Activated T-cell treated with anti-CD3 and anti-CD28 coated beads, Interleukin-2, amount 50 U/mL, for 72 hours (primary cell): ENCODE data around the gene SSBP3. TPM values are rescaled to one million over a fixed set of nuclear protein-coding genes. Genes with fewer than 3 reads are reported as not detected.
A peak's percentile ranks its signal among the peaks of the same experiment; 100 is the strongest.

ENCODE experiments used
- ATAC-seq, 2 donors: fragments of 150-1000 bp; cut with Tn5 transposase; replicated peaks in 1 of 2; 2 replicates each; pipeline ENCODE4 v1.10.0; 2021; ENCODE audit warnings: moderate library complexity in 2 of 2, mild to moderate bottlenecking in 1 of 2
- DNase-seq, 2 donors: peaks; one replicate each; pipeline ENCODE4 v3.0.0; 2021 to 2022; ENCODE audit warnings: mixed read lengths in 1 of 2
- H3K27ac Mint-ChIP-seq: one replicate; pipeline ENCODE4 v1.8.0; 2022; ENCODE audit warnings: mild to moderate bottlenecking, moderate library complexity, mixed read lengths
- H3K27me3 Mint-ChIP-seq: one replicate; pipeline ENCODE4 v1.8.0; 2022; ENCODE audit warnings: low read depth, mixed read lengths
- H3K36me3 Mint-ChIP-seq, 2 donors: one replicate each; pipeline ENCODE4 v1.8.0; 2022; ENCODE audit warnings: mixed read lengths in 2 of 2, mild to moderate bottlenecking in 1 of 2; ENCODE audit not compliant: insufficient read depth in 2 of 2
- H3K4me1 Mint-ChIP-seq: one replicate; pipeline ENCODE4 v1.8.0; 2022; ENCODE audit warnings: low read depth, mixed read lengths
- H3K4me3 Mint-ChIP-seq, 2 donors: one replicate each; pipeline ENCODE4 v1.8.0; 2022; ENCODE audit warnings: mild to moderate bottlenecking in 2 of 2, mixed read lengths in 2 of 2, moderate library complexity in 2 of 2
- H3K9me3 Mint-ChIP-seq, 2 donors: one replicate each; pipeline ENCODE4 v1.8.0; 2022; ENCODE audit warnings: mixed read lengths in 2 of 2
- total RNA-seq, 2 donors: library from RNA; stranded (reverse); gene quantifications; one replicate each; pipeline ENCODE4 v1.2.3, GENCODE V29; 2022

The SSBP3 gene
- total RNA-seq, 2 donors from 2014 or later = 70.1 to 84.9 TPM

DNA sequence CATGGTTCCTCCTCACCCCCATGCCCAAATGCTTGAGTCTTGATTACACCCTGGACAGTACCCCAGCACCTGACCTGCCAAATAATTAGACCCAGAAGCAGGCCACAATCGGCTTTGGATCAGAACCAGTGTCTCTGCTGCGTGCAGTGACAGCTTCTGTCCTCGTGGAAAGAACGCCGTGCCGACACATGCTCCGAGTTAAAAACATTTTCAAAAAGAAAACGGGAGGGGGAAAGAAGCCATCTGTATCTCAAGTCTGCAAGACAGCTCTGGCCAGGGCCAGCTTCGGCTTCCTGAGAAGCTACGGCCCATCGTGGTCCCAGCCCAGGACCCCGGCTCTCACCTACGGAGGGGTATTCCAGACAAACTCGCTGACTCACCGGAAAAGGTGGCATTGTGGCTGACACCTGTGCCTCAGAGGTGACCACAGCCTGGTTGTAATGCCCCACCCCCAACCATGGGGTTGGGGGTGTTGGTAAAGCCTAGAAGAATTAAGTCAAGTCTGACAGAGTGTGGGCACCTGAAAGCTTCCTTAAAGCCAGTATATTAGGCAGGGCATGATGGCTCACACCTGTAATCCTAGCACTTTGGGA, 25.8 kb downstream of the SSBP3 start:
- H3K4me1 Mint-ChIP-seq = peaks cover 58% of the 10 kb centered on the region
- ATAC-seq (peak; percentile 28), DNase-seq (peak; percentile 41 to 42)
- no peaks in the 10 kb centered on the region for H3K27me3 Mint-ChIP-seq
- H3K4me3 Mint-ChIP-seq = peak overlapping the region; percentile 19 to 29
- peaks cover 3 to 5% of the 10 kb centered on the region in 2 donors for H3K36me3 Mint-ChIP-seq
- no peaks in the 10 kb centered on the region for H3K9me3 Mint-ChIP-seq
- peak overlapping the region; percentile 33 for H3K27ac Mint-ChIP-seq

DNA sequence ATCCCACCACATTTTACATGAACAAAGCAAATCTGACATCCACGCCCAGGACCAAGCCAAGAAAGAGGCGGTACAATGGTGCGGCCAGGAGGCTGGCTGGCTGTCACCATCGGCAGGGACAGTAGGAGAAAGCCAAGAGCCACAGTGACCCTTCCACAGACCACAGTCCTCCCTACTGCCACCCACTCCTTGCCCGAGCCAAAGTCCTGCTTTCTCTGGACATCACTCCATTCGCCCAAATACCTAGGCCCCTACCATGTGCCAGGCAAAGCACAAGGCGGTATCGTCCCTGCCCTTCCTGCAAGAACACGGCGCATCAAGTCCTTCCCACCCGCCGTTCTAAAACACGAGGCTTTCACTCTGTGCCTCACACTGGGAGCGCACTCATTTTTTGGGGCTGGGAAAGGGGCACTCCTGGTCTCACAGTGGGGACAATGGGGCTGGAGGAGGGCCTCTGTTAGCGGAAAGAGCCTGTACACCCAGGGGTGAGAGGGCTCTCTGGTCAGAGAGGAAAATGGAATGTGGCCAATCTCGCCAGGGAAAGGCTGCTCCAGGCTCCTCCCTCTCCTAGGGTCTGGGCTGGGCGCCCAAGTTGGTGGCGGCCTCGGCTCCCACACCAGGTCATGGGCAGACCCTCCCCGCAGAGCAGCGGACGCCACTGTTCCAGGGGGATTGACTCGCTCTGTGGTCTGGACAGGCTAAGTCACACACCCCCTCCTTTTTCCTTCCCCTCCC, 26.5 kb downstream of the SSBP3 start:
- Mint-ChIP-seq H3K27me3 (no peaks in the 10 kb centered on the region), H3K4me3 (no peak overlapping the region), H3K27ac (no peak overlapping the region), H3K36me3 (peaks cover 3 to 4% of the 10 kb centered on the region in 2 donors), H3K9me3 (no peaks in the 10 kb centered on the region), H3K4me1 (peaks cover 65% of the 10 kb centered on the region)
- ATAC-seq (no peak), DNase-seq (no peak)

DNA sequence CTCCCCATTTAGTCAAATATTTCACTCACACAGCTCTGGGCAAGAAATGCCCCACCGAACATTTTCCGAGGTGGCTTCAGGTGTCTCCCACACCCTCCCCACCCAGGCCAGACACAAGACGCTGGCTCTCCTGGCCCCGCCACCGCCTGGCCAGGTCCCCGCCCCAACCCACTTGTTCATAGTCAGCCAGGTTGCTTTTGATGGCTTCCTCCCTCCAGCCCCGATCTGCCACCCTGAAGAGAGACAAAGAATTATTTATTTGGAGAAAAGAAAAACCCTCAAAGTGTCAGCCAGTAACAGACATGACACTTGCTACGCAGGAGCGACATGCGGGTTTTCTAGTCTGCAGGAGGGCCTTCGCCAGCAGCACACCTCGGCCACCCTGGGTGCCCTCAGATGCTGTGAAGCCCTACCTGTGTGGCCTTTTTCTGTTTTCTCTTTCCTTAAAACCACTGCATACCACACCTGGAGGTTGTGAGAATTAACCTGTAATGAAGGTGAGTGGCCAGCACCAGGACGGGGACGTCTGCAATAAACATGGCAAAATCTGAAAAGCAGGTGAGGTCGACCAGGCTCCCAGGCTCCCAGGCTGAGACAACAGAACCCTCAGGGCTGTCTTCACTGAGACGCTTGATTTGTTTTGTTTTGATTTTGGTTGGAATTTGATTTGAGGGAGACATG, 27.2 kb downstream of the SSBP3 start:
- Mint-ChIP-seq H3K27ac (no peak overlapping the region), H3K9me3 (no peaks in the 10 kb centered on the region), H3K36me3 (peaks cover 3 to 4% of the 10 kb centered on the region in 2 donors), H3K4me1 (peaks cover 72% of the 10 kb centered on the region), H3K27me3 (no peaks in the 10 kb centered on the region), H3K4me3 (no peak overlapping the region)
- ATAC-seq (no peak), DNase-seq (no peak)

DNA sequence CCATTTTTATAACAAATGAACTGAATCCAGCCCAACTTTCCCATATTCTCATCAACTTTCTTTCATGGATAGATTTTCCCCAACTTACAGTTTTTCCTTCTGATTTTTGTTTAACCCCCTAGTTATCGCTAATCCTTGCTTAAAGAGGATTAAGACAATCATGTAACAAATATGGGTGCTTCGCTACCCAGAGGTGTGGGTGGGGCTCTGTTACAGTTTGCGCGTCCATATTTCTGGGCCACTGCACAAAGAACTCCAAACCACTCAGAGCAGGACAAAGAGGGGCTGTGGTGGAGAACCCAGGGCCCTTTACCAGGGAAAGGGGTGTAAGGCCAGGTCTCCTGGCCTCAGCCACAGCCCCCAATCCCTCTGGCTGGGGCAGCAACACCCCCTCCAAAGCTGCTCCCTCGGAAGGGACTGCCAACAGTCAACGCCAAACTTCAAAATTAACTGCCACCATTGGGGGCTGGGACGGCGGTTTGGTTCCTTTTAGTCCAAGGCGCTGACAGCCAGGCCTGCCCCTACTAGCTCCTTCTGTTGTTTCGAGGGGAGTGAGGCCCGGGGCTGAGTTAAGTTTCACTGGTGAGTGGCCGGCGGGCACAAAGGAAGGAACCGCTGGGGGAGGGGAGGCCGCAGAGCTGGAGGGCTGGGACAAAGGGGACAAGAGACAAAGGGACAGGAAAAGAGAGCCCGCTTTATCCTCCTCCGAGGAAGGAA, 27.9 kb downstream of the SSBP3 start:
- no peak for DNase-seq
- Mint-ChIP-seq H3K4me1 (peaks cover 79% of the 10 kb centered on the region), H3K36me3 (peaks cover 4 to 7% of the 10 kb centered on the region in 2 donors), H3K4me3 (no peak overlapping the region), H3K9me3 (no peaks in the 10 kb centered on the region), H3K27ac (no peak overlapping the region), H3K27me3 (no peaks in the 10 kb centered on the region)
- ATAC-seq = no peak

DNA sequence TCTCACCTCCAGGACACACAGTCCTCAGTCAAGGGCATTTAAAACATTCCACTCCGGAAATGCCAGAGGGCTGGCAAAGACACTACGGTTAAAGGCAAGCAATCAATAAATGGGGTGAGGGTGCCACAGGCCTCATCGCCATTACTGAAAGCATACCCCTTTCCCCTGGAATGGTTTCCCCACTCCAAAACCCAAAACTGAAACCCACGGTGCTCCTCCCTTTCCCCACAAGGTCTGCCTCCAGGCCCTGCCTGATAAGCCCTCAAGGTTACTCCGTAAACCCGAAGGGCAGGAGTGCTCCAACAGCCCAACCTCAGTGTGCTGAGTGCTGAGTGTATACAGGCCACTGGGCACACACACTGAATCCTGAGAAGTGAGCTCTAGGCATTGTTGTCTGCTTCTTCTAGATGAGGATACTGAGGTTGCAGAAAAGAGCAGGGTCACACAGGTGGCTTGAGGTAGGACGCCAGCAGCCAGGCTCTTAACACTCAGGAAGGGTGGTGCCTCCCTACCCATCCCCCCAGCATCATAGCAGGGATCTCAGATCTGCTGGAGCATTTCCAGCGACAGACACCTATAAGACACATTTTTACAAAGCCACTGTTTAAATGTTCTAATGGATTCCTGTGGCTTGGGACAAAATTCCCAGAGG, 29.0 kb downstream of the SSBP3 start:
- Mint-ChIP-seq H3K4me3 (peak overlapping the region; percentile 46 to 57), H3K4me1 (peaks cover 90% of the 10 kb centered on the region), H3K36me3 (peaks cover 4 to 7% of the 10 kb centered on the region in 2 donors), H3K9me3 (no peaks in the 10 kb centered on the region), H3K27me3 (no peaks in the 10 kb centered on the region), H3K27ac (peak overlapping the region; percentile 56)
- ATAC-seq (peak; percentile 22 to 24), DNase-seq (no peak)

DNA sequence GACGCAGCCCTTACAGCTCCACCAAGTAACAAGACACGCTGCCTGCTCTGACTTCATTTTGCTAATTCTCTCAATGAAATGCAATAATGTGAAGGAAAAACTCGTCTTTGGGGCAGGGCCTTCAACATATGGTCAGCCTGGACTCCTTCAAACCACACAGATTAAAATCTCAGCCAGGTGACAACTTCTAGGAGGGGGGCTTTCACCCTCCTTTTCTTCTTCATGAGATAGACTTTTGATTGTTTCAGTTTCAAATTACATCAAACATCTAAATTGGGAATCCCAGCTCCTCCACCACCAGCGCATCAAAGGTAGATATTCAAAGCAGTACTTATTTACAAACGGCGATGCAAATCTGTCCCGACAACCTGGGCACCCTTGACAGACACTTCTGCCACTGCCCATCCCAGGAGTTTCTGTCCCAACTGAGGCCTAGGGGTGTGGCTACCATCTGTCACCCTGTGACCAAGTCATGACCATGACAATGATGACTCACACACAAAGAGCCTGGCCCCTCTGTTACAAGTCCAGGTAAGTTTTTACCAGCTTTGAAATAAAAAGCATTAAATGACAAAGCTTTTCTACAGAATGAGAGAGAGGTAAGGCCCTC, 29.7 kb downstream of the SSBP3 start:
- Mint-ChIP-seq H3K4me1 (peaks cover 94% of the 10 kb centered on the region), H3K9me3 (no peaks in the 10 kb centered on the region), H3K36me3 (peaks cover 4 to 6% of the 10 kb centered on the region in 2 donors), H3K27me3 (no peaks in the 10 kb centered on the region), H3K27ac (peak overlapping the region; percentile 73), H3K4me3 (peak overlapping the region; percentile 46 to 57)
- ATAC-seq (peak; percentile 83 to 87), DNase-seq (peak; percentile 48 to 58)

DNA sequence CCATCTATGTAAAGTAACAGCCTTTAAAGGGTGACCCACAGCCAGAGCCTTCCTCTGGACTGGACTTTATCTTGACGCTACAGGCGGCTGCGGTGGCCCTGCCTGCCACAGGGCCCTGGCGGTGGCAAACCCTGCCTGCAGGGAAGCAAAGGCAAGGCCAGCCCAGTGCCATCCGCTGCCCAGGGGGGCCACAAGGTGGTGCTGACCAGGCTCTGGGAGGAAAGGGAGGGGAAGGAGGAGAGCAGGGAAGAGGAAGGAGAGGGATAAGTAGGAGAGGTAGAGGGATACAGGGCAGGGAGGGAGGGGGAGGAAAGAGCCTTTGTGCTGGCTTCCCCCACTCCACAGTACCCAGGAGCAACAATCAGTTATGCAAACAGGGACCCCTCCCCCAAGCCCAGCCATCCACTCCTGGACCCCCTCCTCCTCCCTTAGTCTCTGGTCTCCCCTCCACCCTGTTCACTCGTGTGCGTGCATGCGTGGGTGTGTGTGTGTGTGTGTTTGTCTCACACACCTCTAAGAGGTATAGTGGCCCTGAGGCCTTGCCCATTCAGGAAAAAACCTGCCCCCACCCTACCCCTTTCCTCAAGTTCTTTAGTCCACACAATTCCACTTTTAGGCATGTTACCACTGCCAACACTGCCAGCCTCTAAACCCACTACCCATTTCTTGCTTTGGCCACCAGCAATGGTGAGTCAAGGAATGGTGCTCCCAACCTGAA, 30.3 kb downstream of the SSBP3 start:
- Mint-ChIP-seq H3K4me1 (peaks cover 91% of the 10 kb centered on the region), H3K9me3 (no peaks in the 10 kb centered on the region), H3K27me3 (no peaks in the 10 kb centered on the region), H3K27ac (peak overlapping the region; percentile 73), H3K36me3 (peaks cover 3 to 4% of the 10 kb centered on the region in 2 donors), H3K4me3 (peak overlapping the region; percentile 46 to 57)
- DNase-seq = no peak
- no peak for ATAC-seq

DNA sequence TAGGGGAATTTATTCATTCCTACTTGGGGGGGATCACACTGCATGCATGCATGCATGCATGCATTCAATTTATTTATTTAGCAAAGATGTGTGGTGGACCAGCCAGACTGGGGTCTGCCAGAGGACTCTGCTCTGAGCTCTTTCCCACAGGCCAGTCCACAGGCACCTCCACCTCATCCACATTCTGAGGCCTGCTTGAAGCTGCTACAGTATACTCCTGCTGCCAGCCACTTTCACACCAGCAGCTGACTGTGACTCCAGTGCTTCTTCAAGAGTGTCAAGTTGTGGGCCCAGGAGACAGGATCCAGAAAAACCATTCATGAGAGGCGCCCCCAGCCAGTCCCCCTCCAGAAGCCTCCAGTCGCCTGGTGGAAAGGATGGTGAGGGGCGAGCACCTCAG, 30.9 kb downstream of the SSBP3 start:
- Mint-ChIP-seq H3K36me3 (peaks cover 3 to 4% of the 10 kb centered on the region in 2 donors), H3K4me1 (peaks cover 86% of the 10 kb centered on the region), H3K4me3 (no peak overlapping the region), H3K9me3 (no peaks in the 10 kb centered on the region), H3K27me3 (no peaks in the 10 kb centered on the region), H3K27ac (no peak overlapping the region)
- no peak for DNase-seq
- ATAC-seq = no peak

DNA sequence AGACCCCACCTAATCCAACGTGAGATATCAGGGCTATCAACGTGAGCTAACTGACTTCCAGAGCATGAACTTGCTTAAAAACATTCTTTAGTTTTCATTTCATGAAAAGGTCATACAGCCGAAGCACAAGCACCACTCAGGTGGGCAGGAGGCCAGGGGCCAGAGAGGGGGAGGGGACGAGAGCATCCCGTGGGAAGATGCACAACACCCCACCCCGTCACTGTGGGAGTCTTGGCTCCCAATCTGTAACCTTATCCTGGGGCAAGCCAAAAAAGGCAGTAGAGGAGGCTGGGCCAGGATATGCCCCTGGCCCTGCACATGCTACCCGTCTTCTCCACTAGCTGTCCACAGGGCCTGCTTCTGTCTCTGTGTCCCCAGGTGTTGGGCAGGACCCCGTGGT, 31.4 kb downstream of the SSBP3 start:
- H3K4me1 Mint-ChIP-seq = peaks cover 82% of the 10 kb centered on the region

DNA sequence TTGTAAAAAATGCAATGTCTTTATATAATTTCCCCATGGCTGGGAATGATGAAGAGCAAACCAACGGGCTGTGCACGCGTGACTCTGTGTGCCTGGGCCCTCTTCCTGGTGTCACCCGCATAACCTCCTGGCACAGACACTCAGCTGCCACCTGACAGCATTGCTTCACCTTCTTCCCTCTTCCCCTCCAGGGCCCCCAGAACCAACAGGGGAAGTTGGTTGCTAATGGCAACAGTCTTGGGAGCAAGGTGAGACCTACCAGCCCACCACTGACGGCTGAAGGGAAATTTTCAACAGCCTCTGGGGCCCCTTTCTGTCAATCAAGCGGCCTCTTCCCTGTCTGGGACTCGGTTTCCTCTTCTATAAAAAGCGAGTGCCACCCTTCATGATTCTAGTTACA, 33.2 kb downstream of the SSBP3 start:
- H3K9me3 Mint-ChIP-seq = no peaks in the 10 kb centered on the region
- ATAC-seq (peak in 1 of 2 donors; percentile 6), DNase-seq (no peak)
- H3K36me3 Mint-ChIP-seq = peaks cover 4 to 5% of the 10 kb centered on the region in 2 donors
- no peaks in the 10 kb centered on the region for H3K27me3 Mint-ChIP-seq
- peaks cover 66% of the 10 kb centered on the region for H3K4me1 Mint-ChIP-seq
- H3K4me3 Mint-ChIP-seq = peak overlapping the region; percentile 46 to 63
- H3K27ac Mint-ChIP-seq = peak overlapping the region; percentile 72

More for the DNA sequence above, 31.4 kb downstream of the SSBP3 start:
- Mint-ChIP-seq H3K9me3 (no peaks in the 10 kb centered on the region), H3K4me3 (no peak overlapping the region), H3K36me3 (peaks cover 4% of the 10 kb centered on the region in 2 donors), H3K27me3 (no peaks in the 10 kb centered on the region), H3K27ac (no peak overlapping the region)
- no peak for DNase-seq
- no peak for ATAC-seq

DNA sequence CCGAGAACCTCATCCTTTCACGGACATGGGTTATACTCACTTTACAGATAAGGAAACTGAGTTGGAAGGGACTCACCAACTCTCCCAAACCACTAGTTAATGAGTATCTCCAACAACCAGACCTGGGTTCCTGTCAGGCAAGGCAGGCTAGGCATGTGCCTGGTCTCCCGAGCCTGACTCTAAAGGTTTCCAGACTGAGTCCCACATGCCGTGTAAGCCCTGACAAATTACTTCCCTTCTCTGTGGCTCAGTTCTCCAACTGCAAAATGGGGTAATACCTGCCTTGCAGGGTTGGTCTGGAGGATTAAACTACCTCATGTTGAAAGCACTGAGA, 34.3 kb downstream of the SSBP3 start:
- no peak overlapping the region for H3K27ac Mint-ChIP-seq
- no peaks in the 10 kb centered on the region for H3K27me3 Mint-ChIP-seq
- no peaks in the 10 kb centered on the region for H3K9me3 Mint-ChIP-seq
- H3K36me3 Mint-ChIP-seq = peaks cover 4 to 5% of the 10 kb centered on the region in 2 donors
- ATAC-seq = no peak
- DNase-seq = no peak
- peaks cover 55% of the 10 kb centered on the region for H3K4me1 Mint-ChIP-seq
- H3K4me3 Mint-ChIP-seq = no peak overlapping the region
